Loucy (cell line): ENCODE results near the gene CARD9.

Experiments
- CTCF ChIP-seq: fragments of 200-600 bp; sonication (generic); conservative IDR thresholded peaks from 2 replicates; pipeline ENCODE4 v1.5.1; 2014; ENCODE audit warnings: mild to moderate bottlenecking, antibody characterized with exemption, low read length
- EZH2phosphoT487 ChIP-seq: fragments of 200-600 bp; IDR thresholded peaks from 2 replicates; pipeline ENCODE4 v1.6.1; 2018; ENCODE audit warnings: antibody characterized with exemption, mild to moderate bottlenecking, moderate library complexity, borderline replicate concordance

GRCh38 chr9:136402067-136402466 is 28.6 kb upstream of the CARD9 start:
- TF ChIP-seq CTCF, result no peak
- no peak for TF ChIP-seq EZH2phosphoT487
